Right kidney (tissue), 1 donor: Measurements from ENCODE around the gene TGDS.
"Not testable (repeated sequence)": the region's sequence is repeated elsewhere in the genome, so short reads cannot be mapped to it uniquely, and the experiment has no call there.

Experiments used
- DNase-seq: peaks from one replicate; pipeline ENCODE4 v3.0.0-alpha.2; 2016

Gene TGDS

GRCh38 chr13:94552095-94552494 is 43.9 kb downstream of the TGDS start:
- no peak for DNase-seq

DNA sequence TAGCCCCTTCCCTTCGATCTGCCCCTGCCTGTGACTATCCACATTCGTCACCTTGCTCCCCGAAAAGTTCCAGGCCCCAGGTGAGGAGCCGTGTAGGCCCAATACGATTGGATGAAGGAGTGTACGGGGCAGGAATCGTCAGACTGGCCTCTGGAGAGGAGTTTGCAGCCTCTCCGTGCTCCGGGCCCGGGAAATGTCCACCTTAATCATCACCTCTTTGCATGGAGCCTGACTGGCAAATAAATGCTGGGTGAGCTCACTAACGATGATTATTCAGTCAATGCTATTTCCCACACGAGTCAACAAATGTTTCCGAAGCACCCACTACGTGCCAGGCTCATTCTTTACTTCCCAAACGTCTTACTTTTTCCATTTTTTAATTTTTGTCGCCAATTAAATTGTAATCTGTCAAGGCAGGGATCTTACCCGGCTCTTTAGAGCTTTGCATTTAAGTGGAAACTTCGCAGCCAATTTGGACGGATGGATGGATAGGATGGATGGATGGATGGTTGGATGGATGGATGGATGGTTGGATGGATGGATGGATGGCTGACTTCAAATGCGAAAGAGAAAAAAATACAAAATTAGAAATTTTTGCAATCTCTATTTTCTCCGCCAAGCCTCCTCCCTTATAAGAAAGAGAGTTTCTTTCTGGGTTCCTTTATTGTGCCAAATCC is 45.8 kb downstream of the TGDS start:
- no peak for DNase-seq

- DNase-seq = peak; percentile 96
Observed at GRCh38 chr13:94549232-94550061, 46.5 kb downstream of the TGDS start.

- DNase-seq = no peak
Observed at GRCh38 chr13:94548821-94549231, 47.1 kb downstream of the TGDS start.

DNA sequence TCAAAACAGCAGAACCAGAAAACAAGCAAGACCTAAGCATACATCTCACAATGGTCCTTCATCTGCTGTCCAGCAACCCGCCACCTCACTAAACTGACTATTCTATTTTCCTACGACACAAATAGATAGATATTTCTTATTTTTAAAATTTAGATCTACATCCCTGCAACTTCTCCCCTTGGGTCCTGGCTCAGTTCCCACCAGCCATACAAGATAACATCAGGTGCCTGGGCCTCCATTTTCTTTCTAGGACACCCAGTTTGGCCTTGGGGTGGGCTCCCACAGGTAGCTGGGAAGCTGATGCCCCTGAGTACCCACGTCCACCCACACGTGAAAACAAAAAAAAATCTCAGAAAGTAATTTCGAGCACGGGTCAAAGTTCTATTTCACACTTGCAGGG is 47.6 kb downstream of the TGDS start:
- DNase-seq = no peak

- no peak for DNase-seq
Observed at GRCh38 chr13:94546061-94546839, 49.7 kb downstream of the TGDS start.

- no peak for DNase-seq
Observed at GRCh38 chr13:94544922-94545321, 51.0 kb downstream of the TGDS start.

- DNase-seq = no peak
Observed at GRCh38 chr13:94542917-94543316, 53.0 kb downstream of the TGDS start.

DNA sequence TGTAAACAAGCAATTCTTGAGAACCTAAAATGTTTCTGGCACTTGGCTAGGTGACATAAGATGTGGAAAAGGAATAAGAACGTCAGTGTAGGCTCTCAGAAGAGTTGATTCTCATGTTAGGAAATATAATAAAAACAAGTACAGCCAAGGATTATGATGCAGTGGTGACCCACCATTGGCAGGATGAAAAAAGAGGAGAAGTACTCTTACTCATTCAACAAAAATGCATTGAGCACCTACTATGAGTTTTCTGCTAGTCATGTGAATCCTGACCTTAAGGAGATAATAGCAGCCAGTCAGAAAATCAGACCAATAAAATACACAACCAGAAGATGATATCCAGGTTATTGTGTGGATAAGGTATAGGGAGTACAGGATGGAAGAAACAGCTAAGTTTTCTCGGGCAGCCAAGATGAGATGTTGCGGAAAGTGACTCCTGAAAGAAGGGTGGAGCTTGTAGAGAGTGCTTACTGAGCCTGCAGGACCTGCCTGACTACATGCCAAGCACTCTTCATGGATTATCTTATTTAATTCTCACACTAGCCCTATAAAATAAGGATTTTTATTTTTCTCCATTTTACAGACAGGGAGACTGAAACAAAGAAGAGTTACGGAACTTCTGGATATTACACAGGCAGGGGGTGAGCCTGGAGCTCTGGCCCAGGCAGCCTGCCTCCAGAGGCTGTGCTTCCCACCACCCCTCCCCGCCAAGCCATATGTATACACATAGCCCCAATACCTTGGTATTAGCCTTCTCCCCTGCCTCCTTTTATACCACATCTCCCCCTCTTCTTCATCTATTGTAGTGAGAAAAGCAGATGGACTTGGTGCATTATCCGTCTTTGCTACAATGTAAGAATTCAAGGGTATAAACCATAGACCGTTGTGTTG is 58.0 kb downstream of the TGDS start:
- DNase-seq = no peak

GRCh38 chr13:94535775-94536174 is 60.2 kb downstream of the TGDS start:
- DNase-seq = no peak

DNA sequence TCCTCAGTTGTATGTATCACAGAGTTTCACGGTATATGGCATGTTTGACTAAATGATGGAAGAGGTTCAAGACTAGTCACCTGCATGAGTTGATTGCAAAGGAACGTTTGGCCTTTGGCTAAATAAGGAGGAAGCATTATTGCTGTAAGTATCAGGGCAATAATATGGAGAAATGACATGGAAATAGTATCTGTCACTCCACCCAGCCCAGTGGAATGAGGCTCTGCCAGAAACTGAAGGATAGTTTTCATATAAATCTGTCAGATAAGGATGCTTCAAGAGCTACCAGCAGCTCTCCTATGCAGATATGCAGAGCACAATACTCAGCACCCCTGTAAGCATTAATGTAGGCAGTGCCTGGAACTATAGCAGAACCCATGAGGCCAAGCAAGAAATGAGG is 60.7 kb downstream of the TGDS start:
- no peak for DNase-seq

GRCh38 chr13:94534166-94534565 is 61.8 kb downstream of the TGDS start:
- no peak for DNase-seq

- DNase-seq = not testable (repeated sequence)
Observed at GRCh38 chr13:94532278-94532677, 63.7 kb downstream of the TGDS start.

DNA sequence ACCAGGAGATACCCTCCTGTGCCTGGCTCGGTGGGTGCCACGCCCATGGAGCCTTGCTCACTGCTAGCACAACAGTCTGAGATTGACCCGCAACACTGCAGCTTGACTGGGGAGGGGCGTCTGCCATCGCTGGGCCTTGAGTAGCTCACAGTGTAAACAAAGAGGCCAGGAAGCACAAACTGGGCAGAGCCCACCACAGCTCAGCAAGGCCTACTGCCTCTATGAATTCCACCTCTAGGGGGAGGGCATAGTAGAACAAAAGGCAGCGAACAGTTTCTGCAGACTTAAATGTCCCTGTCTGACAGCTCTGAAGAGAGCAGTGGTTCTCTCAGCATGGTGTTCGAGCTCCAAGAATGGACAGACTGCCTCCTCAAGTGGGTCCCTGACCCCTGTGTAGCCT is 69.0 kb downstream of the TGDS start:
- not testable (repeated sequence) for DNase-seq

GRCh38 chr13:94525781-94526180 is 70.2 kb downstream of the TGDS start:
- no peak for DNase-seq

DNA sequence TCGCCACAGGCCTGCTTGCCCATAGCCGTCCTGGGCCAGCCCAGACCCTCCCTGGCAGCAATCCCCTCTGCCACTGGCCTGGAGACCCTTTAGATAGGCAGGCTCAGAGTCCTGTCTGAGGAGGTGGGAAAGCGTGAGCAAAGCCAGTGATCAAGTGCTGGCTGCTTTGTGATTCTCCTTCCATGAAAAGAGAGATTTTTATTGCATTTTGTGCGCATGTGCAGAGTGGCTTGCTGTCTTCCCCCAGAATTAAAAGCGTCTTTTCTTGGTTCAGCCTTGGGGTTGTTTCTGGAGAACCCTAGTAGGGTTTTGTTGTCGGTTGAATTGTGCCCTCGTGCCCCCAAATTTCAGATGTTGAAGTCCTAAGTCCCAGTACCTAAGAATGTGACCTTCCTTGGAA is 71.5 kb downstream of the TGDS start:
- DNase-seq = no peak
